ENCODE data around the gene PRKD3. TPM values are rescaled to one million over a fixed set of nuclear protein-coding genes. Genes with fewer than 3 reads are reported as not detected.

The PRKD3 gene
- polyA plus RNA-seq, 1 donor from 2014 or later = 5.9 TPM

GRCh38 chr2:37364351-37364750 lies 39.7 kb upstream of the PRKD3 start:
- H3K9ac ChIP-seq (ENCODE audit: low read length) = no peak overlapping the region
- no peaks in the 10 kb centered on the region for H3F3A ChIP-seq (ENCODE audit: insufficient read depth, low read length, poor library complexity, severe bottlenecking)
- H3K79me2 ChIP-seq (replicated peaks; ENCODE audit: insufficient read depth, low read length) = no peaks in the 10 kb centered on the region
- H3K27ac ChIP-seq (ENCODE audit: low read length) = no peak overlapping the region
- H3K4me3 ChIP-seq (ENCODE audit: low read length) = no peak overlapping the region
- H3K36me3 ChIP-seq (ENCODE audit: insufficient read depth, low read length) = no peaks in the 10 kb centered on the region
- H4K20me1 ChIP-seq (ENCODE audit: insufficient read depth) = no peaks in the 10 kb centered on the region
- TF ChIP-seq EZH2 (IDR thresholded peaks at IDR 0.05; ENCODE audit: borderline replicate concordance, insufficient read depth, low read length, poor library complexity, severe bottlenecking) (no peak), EP300 (conservative IDR thresholded peaks at IDR 0.05; ENCODE audit: poor library complexity, severe bottlenecking) (no peak), POLR2AphosphoS5 (IDR thresholded peaks at IDR 0.05) (no peak), RAD21 (conservative IDR thresholded peaks at IDR 0.05) (no peak), REST (IDR thresholded peaks at IDR 0.05; ENCODE audit: borderline replicate concordance) (no peak), TAF1 (IDR thresholded peaks at IDR 0.05; ENCODE audit: low read depth) (no peak), SMC3 (conservative IDR thresholded peaks at IDR 0.05; ENCODE audit: poor library complexity) (no peak), CTCF (IDR thresholded peaks at IDR 0.05; ENCODE audit: poor library complexity, severe bottlenecking) (no peak)
- no peaks in the 10 kb centered on the region for H3K27me3 ChIP-seq (ENCODE audit: insufficient read depth, low read depth, low read length)
- H3K9me3 ChIP-seq (ENCODE audit: low read length) = no peaks in the 10 kb centered on the region
- no peak overlapping the region for H2AFZ ChIP-seq (ENCODE audit: low read depth, low read length)
- no peak overlapping the region for H3K4me2 ChIP-seq (ENCODE audit: low read length)
- H3K9me2 ChIP-seq (ENCODE audit: insufficient read depth, low read length) = no peaks in the 10 kb centered on the region

GRCh38 chr2:37361994-37362698 lies 37.5 kb upstream of the PRKD3 start:
- H3K79me2 ChIP-seq (replicated peaks; ENCODE audit: insufficient read depth, low read length) = no peaks in the 10 kb centered on the region
- no peaks in the 10 kb centered on the region for H3K9me2 ChIP-seq (ENCODE audit: insufficient read depth, low read length)
- no peak overlapping the region for H3K4me2 ChIP-seq (ENCODE audit: low read length)
- H3K4me3 ChIP-seq (ENCODE audit: low read length) = no peak overlapping the region
- no peaks in the 10 kb centered on the region for H4K20me1 ChIP-seq (ENCODE audit: insufficient read depth)
- no peak overlapping the region for H2AFZ ChIP-seq (ENCODE audit: low read depth, low read length)
- H3K36me3 ChIP-seq (ENCODE audit: insufficient read depth, low read length) = no peaks in the 10 kb centered on the region
- H3K9me3 ChIP-seq (ENCODE audit: low read length) = no peaks in the 10 kb centered on the region
- no peak overlapping the region for H3K9ac ChIP-seq (ENCODE audit: low read length)
- H3K27ac ChIP-seq (ENCODE audit: low read length) = no peak overlapping the region
- TF ChIP-seq EZH2 (IDR thresholded peaks at IDR 0.05; ENCODE audit: borderline replicate concordance, insufficient read depth, low read length, poor library complexity, severe bottlenecking) (no peak), RAD21 (conservative IDR thresholded peaks at IDR 0.05) (no peak), CTCF (IDR thresholded peaks at IDR 0.05; ENCODE audit: poor library complexity, severe bottlenecking) (no peak), EP300 (conservative IDR thresholded peaks at IDR 0.05; ENCODE audit: poor library complexity, severe bottlenecking) (no peak), POLR2AphosphoS5 (IDR thresholded peaks at IDR 0.05) (no peak), MXI1 (conservative IDR thresholded peaks at IDR 0.05; ENCODE audit: poor library complexity, severe bottlenecking) (no peak), SMC3 (conservative IDR thresholded peaks at IDR 0.05; ENCODE audit: poor library complexity) (no peak)
- H3F3A ChIP-seq (ENCODE audit: insufficient read depth, low read length, poor library complexity, severe bottlenecking) = no peaks in the 10 kb centered on the region
- no peaks in the 10 kb centered on the region for H3K27me3 ChIP-seq (ENCODE audit: insufficient read depth, low read depth, low read length)

Measured in neural cell (in vitro differentiated cells).